Cerebellar nuclear complex (tissue), 1 donor: ENCODE data around the gene ZNF620.
"Not testable (repeated sequence)": the region's sequence is repeated elsewhere in the genome, so short reads cannot be mapped to it uniquely, and the experiment has no call there.

Experiments
- DNase-seq, 2 experiments: peaks; one replicate each; lab custom pipeline; 2025; lab: John Stamatoyannopoulos, UW

Gene ZNF620

GRCh38 chr3:40502034-40502433, 3.8 kb upstream of the ZNF620 start:
- no peak for DNase-seq

- DNase-seq: no peak
Observed at GRCh38 chr3:40504636-40505430, 1.0 kb upstream of the ZNF620 start.

GRCh38 chr3:40511031-40511718, 5.3 kb downstream of the ZNF620 start:
- no peak for DNase-seq

- DNase-seq: no peak
Observed at GRCh38 chr3:40516201-40516600, 10.4 kb downstream of the ZNF620 start.

- no peak for DNase-seq
Observed at GRCh38 chr3:40518067-40518466, 12.2 kb downstream of the ZNF620 start.

- no peak for DNase-seq
Observed at GRCh38 chr3:40518848-40519247, 13.0 kb downstream of the ZNF620 start.

GRCh38 chr3:40521254-40521653, 15.4 kb downstream of the ZNF620 start:
- no peak for DNase-seq

GRCh38 chr3:40523781-40524180, 17.9 kb downstream of the ZNF620 start:
- no peak for DNase-seq

GRCh38 chr3:40524222-40524567, 18.4 kb downstream of the ZNF620 start:
- no peak for DNase-seq

- DNase-seq: peak; percentile 14 to 80
Observed at GRCh38 chr3:40524568-40525285, 18.9 kb downstream of the ZNF620 start, which contains the start of gene ZNF621. Gene ZNF621 (plus strand): TSS chr3:40524960. CDS start chr3:40525841, 881 bp downstream.

- DNase-seq: no peak
Observed at GRCh38 chr3:40528426-40528825, 22.6 kb downstream of the ZNF620 start.

GRCh38 chr3:40532252-40532651, 26.4 kb downstream of the ZNF620 start:
- no peak for DNase-seq

GRCh38 chr3:40534283-40534682, 28.4 kb downstream of the ZNF620 start:
- no peak for DNase-seq

GRCh38 chr3:40546816-40547215, 41.0 kb downstream of the ZNF620 start:
- no peak for DNase-seq

- no peak for DNase-seq
Observed at GRCh38 chr3:40550167-40550566, 44.3 kb downstream of the ZNF620 start.

- no peak for DNase-seq
Observed at GRCh38 chr3:40557575-40558161, 51.8 kb downstream of the ZNF620 start.

- not testable (repeated sequence) for DNase-seq
Observed at GRCh38 chr3:40562482-40562881, 56.6 kb downstream of the ZNF620 start.

- not testable (repeated sequence) for DNase-seq
Observed at GRCh38 chr3:40565629-40566028, 59.8 kb downstream of the ZNF620 start.

GRCh38 chr3:40566694-40567093, 60.9 kb downstream of the ZNF620 start:
- no peak for DNase-seq
